SK-N-SH treated with all-trans-retinoic acid at 6 μM for 48 hours (cell line): ENCODE data around the gene FRMD4A.

ENCODE experiments used
- BACH2 ChIP-seq: fragments of 250-450 bp; sonication (Bioruptor Pico); IDR thresholded peaks from 2 replicates; pipeline ENCODE4 v1.9.0; 2021; ENCODE audit warnings: mild to moderate bottlenecking, borderline replicate concordance
- CREB5 ChIP-seq: fragments of 250-450 bp; sonication (Bioruptor Pico); IDR thresholded peaks from 2 replicates; pipeline ENCODE4 v1.5.1; 2020; ENCODE audit warnings: low read depth, mild to moderate bottlenecking, moderate library complexity
- POU6F1 ChIP-seq: fragments of 250-450 bp; sonication (Bioruptor Pico); IDR thresholded peaks from 2 replicates; pipeline ENCODE4 v1.8.0; 2021; ENCODE audit warnings: low read depth, mild to moderate bottlenecking, moderate library complexity, borderline replicate concordance
- PPARA ChIP-seq: fragments of 250-450 bp; sonication (Bioruptor Pico); IDR thresholded peaks from 2 replicates; pipeline ENCODE4 v1.5.0; 2020; ENCODE audit warnings: mild to moderate bottlenecking, borderline replicate concordance
- TCF4 ChIP-seq: fragments of 250-450 bp; sonication (Bioruptor Pico); IDR thresholded peaks from 2 replicates; pipeline ENCODE4 v1.8.0; 2021; ENCODE audit warnings: mild to moderate bottlenecking, moderate library complexity, borderline replicate concordance
- TOX ChIP-seq: fragments of 250-450 bp; sonication (Bioruptor Pico); IDR thresholded peaks from 2 replicates; pipeline ENCODE4 v1.8.0; 2021; ENCODE audit warnings: mild to moderate bottlenecking, moderate library complexity, borderline replicate concordance
- TSHZ2 ChIP-seq: fragments of 250-450 bp; sonication (Bioruptor Pico); IDR thresholded peaks from 2 replicates; pipeline ENCODE4 v1.5.0; 2020; ENCODE audit warnings: mild to moderate bottlenecking, moderate library complexity

GRCh38 chr10:14056610-14057332 is 274.0 kb downstream of the FRMD4A start:
- TF ChIP-seq CREB5 (CRISPR knock-in tag) (no peak), TSHZ2 (CRISPR knock-in tag) (no peak), TCF4 (CRISPR knock-in tag) (no peak), TOX (CRISPR knock-in tag) (no peak), PPARA (CRISPR knock-in tag) (no peak), BACH2 (no peak), POU6F1 (CRISPR knock-in tag) (no peak)
